HG03575 (cell line): ENCODE measurements around the gene C19orf53.
"Not testable (repeated sequence)": the region's sequence is repeated elsewhere in the genome, so short reads cannot be mapped to it uniquely, and the experiment has no call there.

Experiments
- ATAC-seq: cut with Tn5 transposase; IDR thresholded peaks from one replicate; pipeline ENCODE4 v1.9.1; 2021; ENCODE audit not compliant: unreplicated experiment, insufficient number of reproducible peaks, low FRiP score; ENCODE audit errors: extremely low read depth

The C19orf53 gene

GRCh38 chr19:13761423-13761822 lies 12.8 kb upstream of the C19orf53 start:
- ATAC-seq, result no peak

- ATAC-seq, result no peak
These were observed 11.5 kb upstream of the C19orf53 start for GRCh38 chr19:13762635-13763235.

- ATAC-seq, result no peak
These were observed 11.0 kb upstream of the C19orf53 start for GRCh38 chr19:13763265-13763664.

- ATAC-seq, result no peak
These were observed 10.0 kb upstream of the C19orf53 start, which contains the start of gene MRI1 for GRCh38 chr19:13764101-13764807. Gene MRI1 (plus strand): TSS chr19:13764522. CDS start chr19:13764589, 67 bp downstream.

- no peak for ATAC-seq
These were observed 9.3 kb upstream of the C19orf53 start for GRCh38 chr19:13764821-13765394.

GRCh38 chr19:13765395-13766094 lies 8.7 kb upstream of the C19orf53 start:
- no peak for ATAC-seq

- no peak for ATAC-seq
These were observed 8.2 kb upstream of the C19orf53 start for GRCh38 chr19:13766095-13766481.

- ATAC-seq, result no peak
These were observed 5.7 kb upstream of the C19orf53 start for GRCh38 chr19:13768510-13768909.

GRCh38 chr19:13770013-13770635 lies 4.1 kb upstream of the C19orf53 start:
- ATAC-seq, result no peak

- no peak for ATAC-seq
These were observed 4.1 kb downstream of the C19orf53 start for GRCh38 chr19:13778398-13778797.

GRCh38 chr19:13778847-13779246 lies 4.6 kb downstream of the C19orf53 start:
- ATAC-seq, result no peak

GRCh38 chr19:13779794-13780193 lies 5.5 kb downstream of the C19orf53 start:
- not testable (repeated sequence) for ATAC-seq

GRCh38 chr19:13781547-13781946 lies 7.3 kb downstream of the C19orf53 start:
- ATAC-seq, result no peak

- no peak for ATAC-seq
These were observed 8.3 kb downstream of the C19orf53 start for GRCh38 chr19:13782537-13782936.

GRCh38 chr19:13783565-13784500 lies 9.6 kb downstream of the C19orf53 start:
- ATAC-seq, result no peak

GRCh38 chr19:13784731-13785452 lies 10.6 kb downstream of the C19orf53 start:
- no peak for ATAC-seq

GRCh38 chr19:13788991-13789390 lies 14.7 kb downstream of the C19orf53 start:
- ATAC-seq, result no peak

GRCh38 chr19:13790354-13790753 lies 16.1 kb downstream of the C19orf53 start:
- ATAC-seq, result no peak
